ENCODE results near the gene IKZF1. TPM values are rescaled to one million over a fixed set of nuclear protein-coding genes. Genes with fewer than 3 reads are reported as not detected.

IKZF1 gene
- total RNA-seq, 2 donors from 2014 or later, result 24.4 to 57.8 TPM

- Histone ChIP-seq H3K27ac (no peak overlapping the region), H3K36me3 (no peaks in the 10 kb centered on the region), H3K4me3 (no peak overlapping the region), H3K9me3 (no peaks in the 10 kb centered on the region), H3K27me3 (replicated peaks; ENCODE audit: insufficient read depth) (no peaks in the 10 kb centered on the region), H3K4me1 (ENCODE audit: control insufficient read depth in 1 of 2, low read depth in 2 of 2) (no peaks in the 10 kb centered on the region)
- ATAC-seq (ENCODE audit: insufficient number of reproducible peaks, low FRiP score, low read depth) (no peak), DNase-seq (ENCODE audit: low spot score) (no peak)
- no peak for TF ChIP-seq CTCF (IDR thresholded peaks at IDR 0.05)
Observed at GRCh38 chr7:50275430-50275829, 29.1 kb upstream of the IKZF1 start.

- ATAC-seq (ENCODE audit: insufficient number of reproducible peaks, low FRiP score, low read depth), result no peak
- Histone ChIP-seq H3K4me1 (ENCODE audit: control insufficient read depth in 1 of 2, low read depth in 2 of 2) (no peaks in the 10 kb centered on the region), H3K9me3 (no peaks in the 10 kb centered on the region), H3K36me3 (no peaks in the 10 kb centered on the region), H3K27me3 (replicated peaks; ENCODE audit: insufficient read depth) (no peaks in the 10 kb centered on the region), H3K4me3 (no peak overlapping the region), H3K27ac (no peak overlapping the region)
- TF ChIP-seq CTCF (IDR thresholded peaks at IDR 0.05), result no peak
- DNase-seq (ENCODE audit: low spot score), result no peak
Observed at GRCh38 chr7:50276483-50276882, 28.0 kb upstream of the IKZF1 start.

- DNase-seq (ENCODE audit: low spot score) (no peak), ATAC-seq (ENCODE audit: insufficient number of reproducible peaks, low FRiP score, low read depth) (no peak)
- no peak overlapping the region for H3K27ac ChIP-seq
- H3K36me3 ChIP-seq, result no peaks in the 10 kb centered on the region
- no peak overlapping the region for H3K4me3 ChIP-seq
- no peak for TF ChIP-seq CTCF (IDR thresholded peaks at IDR 0.05)
- no peaks in the 10 kb centered on the region for H3K9me3 ChIP-seq
- no peaks in the 10 kb centered on the region for H3K4me1 ChIP-seq (ENCODE audit: control insufficient read depth in 1 of 2, low read depth in 2 of 2)
- no peaks in the 10 kb centered on the region for H3K27me3 ChIP-seq (replicated peaks; ENCODE audit: insufficient read depth)
Observed at GRCh38 chr7:50278120-50278519, 26.4 kb upstream of the IKZF1 start.

GRCh38 chr7:50281680-50282445 lies 22.7 kb upstream of the IKZF1 start:
- Histone ChIP-seq H3K27ac (no peak overlapping the region), H3K4me3 (peak overlapping the region; percentile 9), H3K9me3 (no peaks in the 10 kb centered on the region), H3K36me3 (no peaks in the 10 kb centered on the region), H3K27me3 (replicated peaks; ENCODE audit: insufficient read depth) (no peaks in the 10 kb centered on the region), H3K4me1 (ENCODE audit: control insufficient read depth in 1 of 2, low read depth in 2 of 2) (no peaks in the 10 kb centered on the region)
- no peak for DNase-seq (ENCODE audit: low spot score)
- TF ChIP-seq CTCF (IDR thresholded peaks at IDR 0.05), result no peak
- ATAC-seq (ENCODE audit: insufficient number of reproducible peaks, low FRiP score, low read depth), result no peak

- Histone ChIP-seq H3K27me3 (replicated peaks; ENCODE audit: insufficient read depth) (no peaks in the 10 kb centered on the region), H3K9me3 (no peaks in the 10 kb centered on the region), H3K4me1 (ENCODE audit: control insufficient read depth in 1 of 2, low read depth in 2 of 2) (no peaks in the 10 kb centered on the region), H3K36me3 (no peaks in the 10 kb centered on the region), H3K27ac (no peak overlapping the region), H3K4me3 (no peak overlapping the region)
- ATAC-seq (ENCODE audit: insufficient number of reproducible peaks, low FRiP score, low read depth), result no peak
- no peak for DNase-seq (ENCODE audit: low spot score)
- no peak for TF ChIP-seq CTCF (IDR thresholded peaks at IDR 0.05)
Observed at GRCh38 chr7:50282813-50283605, 21.5 kb upstream of the IKZF1 start.
